HepG2 (cell line): ENCODE measurements around the gene DDX4. TPM values are rescaled to one million over a fixed set of nuclear protein-coding genes. Genes with fewer than 3 reads are reported as not detected.

Source experiments
- ATAC-seq: fragments of 200-7000 bp; cut with Tn5 transposase; 3 replicates; pipeline ENCODE4 v1.9.1; 2020; ENCODE audit warnings: mild to moderate bottlenecking, moderate library complexity
- BruUV-seq: library from RNA; stranded (reverse); fragments of 400-500 nt; replicated peaks from 2 replicates; lab custom pipeline; 2021; lab: Mats Ljungman, UMichigan
- CTCF ChIA-PET: fragments of 300-600 bp; formaldehyde crosslinking; extraction: SDS; loops from one replicate; lab custom pipeline; 2021; ENCODE audit warnings: low total read pairs, inconsistent platforms, low intra/inter-chr PET ratio; lab: Yijun Ruan, JAX
- POLR2A ChIA-PET: fragments of 350-600 bp; sonication (Branson Sonifier 250); formaldehyde crosslinking; loops from one replicate; lab custom pipeline; 2020; ENCODE audit warnings: antibody characterized with exemption, inconsistent platforms; lab: Yijun Ruan, JAX
- DNase-seq: peaks from one replicate; pipeline ENCODE4 v3.0.0-alpha.2; 2015; ENCODE audit warnings: low spot score
- FAIRE-seq: peaks from 3 replicates; lab custom pipeline; 2011; peaks lifted over from hg19 to GRCh38; lab: Jason Lieb, UNC
- H2AFZ ChIP-seq: one replicate; pipeline ENCODE4 v1.6.1; 2011; ENCODE audit warnings: low read length, inconsistent platforms
- H3K27ac ChIP-seq: fragments of 300-600 bp; 3 replicates; pipeline ENCODE4 v1.8.0; 2011; ENCODE audit warnings: mixed run types, mild to moderate bottlenecking, mixed read lengths, low read length, inconsistent platforms; ENCODE audit not compliant: insufficient read depth; ENCODE audit errors: extremely low read length
- H3K27me3 ChIP-seq, 2 experiments: fragments of 200-600 bp in 1 of 2; 2 replicates in 1 of 2; 3 replicates in 1 of 2; pipeline versions ENCODE4 v1.6.0 to v1.8.0; 2011; ENCODE audit warnings: low read length in 2 of 2, mild to moderate bottlenecking in 2 of 2, moderate library complexity in 2 of 2, inconsistent platforms in 1 of 2; ENCODE audit not compliant: insufficient read depth in 2 of 2, control insufficient read depth in 1 of 2
- H3K36me3 ChIP-seq, 2 experiments: fragments of 200-600 bp in 1 of 2; replicated peaks in 1 of 2; 2 replicates in 1 of 2; 3 replicates in 1 of 2; pipeline versions ENCODE4 v1.5.1 to v1.8.0; 2011; ENCODE audit warnings: low read length in 2 of 2, inconsistent platforms in 1 of 2; ENCODE audit not compliant: insufficient read depth in 2 of 2, control insufficient read depth in 1 of 2
- H3K4me1 ChIP-seq: 2 replicates; pipeline ENCODE4 v1.5.1; 2012; ENCODE audit warnings: low read length, inconsistent platforms; ENCODE audit not compliant: insufficient read depth
- H3K4me2 ChIP-seq: 2 replicates; pipeline ENCODE4 v1.6.0; 2011; ENCODE audit warnings: low read depth, low read length, inconsistent platforms
- H3K4me3 ChIP-seq, 3 experiments: fragments of 200-600 bp in 1 of 3; sonication (generic), shearing (Covaris generic) in 1 of 3; replicated peaks in 1 of 3; 2 replicates each; pipeline ENCODE4 v1.5.1; 2011 to 2016; ENCODE audit warnings: low read length in 3 of 3, inconsistent platforms in 2 of 3, low read depth in 2 of 3, mild to moderate bottlenecking in 2 of 3, control low read depth in 1 of 3, mixed read lengths in 1 of 3; ENCODE audit not compliant: insufficient read depth in 1 of 3
- H3K79me2 ChIP-seq: one replicate; pipeline ENCODE4 v1.6.1; 2011; ENCODE audit warnings: low read length, inconsistent platforms; ENCODE audit not compliant: insufficient read depth
- H3K9ac ChIP-seq: 2 replicates; pipeline ENCODE4 v1.6.0; 2011; ENCODE audit warnings: mild to moderate bottlenecking, low read depth, low read length, inconsistent platforms; ENCODE audit not compliant: insufficient read depth
- H3K9me3 ChIP-seq: 2 replicates; pipeline ENCODE4 v1.5.1; 2012; ENCODE audit warnings: mild to moderate bottlenecking, low read length
- H4K20me1 ChIP-seq: 2 replicates; pipeline ENCODE4 v1.6.0; 2011; ENCODE audit warnings: inconsistent platforms, mild to moderate bottlenecking, low read length, moderate library complexity; ENCODE audit not compliant: insufficient read depth
- ARNT ChIP-seq: fragments of 450-650 bp; IDR thresholded peaks from 2 replicates; pipeline ENCODE4 v1.6.1; 2017
- CEBPG ChIP-seq: IDR thresholded peaks from 2 replicates; pipeline ENCODE4 v1.6.1; 2016
- MAFG ChIP-seq: sonication (generic); formaldehyde crosslinking; IDR thresholded peaks from 2 replicates; pipeline ENCODE4 v1.5.1; 2020; ENCODE audit warnings: mild to moderate bottlenecking, missing genetic modification reagents
- MIER2 ChIP-seq: IDR thresholded peaks from 2 replicates; pipeline ENCODE4 v1.6.1; 2016; ENCODE audit warnings: missing biosample characterization, missing genetic modification reagents
- ZNF17 ChIP-seq: sonication (generic); formaldehyde crosslinking; IDR thresholded peaks from 2 replicates; pipeline ENCODE4 v1.5.0; 2020; ENCODE audit warnings: mild to moderate bottlenecking, missing genetic modification reagents
- ZNF24 ChIP-seq: fragments of 450-650 bp; IDR thresholded peaks from 2 replicates; pipeline ENCODE4 v1.6.1; 2017; ENCODE audit warnings: antibody characterized with exemption, mild to moderate bottlenecking
- ZNF598 ChIP-seq: sonication (generic); formaldehyde crosslinking; IDR thresholded peaks from 2 replicates; pipeline ENCODE4 v1.5.1; 2020; ENCODE audit warnings: mild to moderate bottlenecking, missing genetic modification reagents, borderline replicate concordance
- in situ Hi-C: cut with HindIII; loops from 2 replicates; pipeline ENCODE4 v1.10.0; 2017; ENCODE audit warnings: low pct_unique_long_range_greater_than_20kb; ENCODE audit not compliant: extremely low pct_ligation_motif_present
- intact Hi-C: fragments of 100-400 bp; cut with micrococcal nuclease; formaldehyde crosslinking; loops from one replicate; pipeline ENCODE4 v1.10.0; 2022; ENCODE audit not compliant: unreplicated experiment
- polyA plus RNA-seq, 8 experiments: library from polyadenylated mRNA; depleted of rRNA in 3 of 8; stranded (reverse) in 7 of 8; unstranded in 1 of 8; fragments of >200 nt; fragmentation: Illumina TruSeq in 4 of 8; extraction: Trizol in 4 of 8; gene quantifications; 2 replicates each; pipeline versions ENCODE4 v1.2.1 to v1.2.3, GENCODE V29; 2011 to 2016; ENCODE audit warnings: low read depth in 4 of 8, missing spikeins in 1 of 8, mixed read lengths in 1 of 8; ENCODE audit not compliant: insufficient read depth in 1 of 8
- total RNA-seq, 5 experiments: library from RNA; depleted of rRNA; stranded (reverse); fragments of >200 nt; fragmentation: Illumina TruSeq; extraction: Trizol; gene quantifications; 2 replicates each; pipeline ENCODE4 v1.2.3, GENCODE V29; 2016; ENCODE audit warnings: low read depth in 1 of 5
- TF ChIP-seq, protein P1 (sequence below): sonication (generic); formaldehyde crosslinking; IDR thresholded peaks from 2 replicates; pipeline ENCODE4 v1.4.0; 2020; ENCODE audit warnings: missing genetic modification reagents, mild to moderate bottlenecking, borderline replicate concordance

DDX4 gene
- total and polyA plus RNA-seq, 2 of the 13 experiments (the other 11 are each of a cell fraction or from before 2014, with no cell fraction given), result 0.05 TPM; not detected in 1

DNA sequence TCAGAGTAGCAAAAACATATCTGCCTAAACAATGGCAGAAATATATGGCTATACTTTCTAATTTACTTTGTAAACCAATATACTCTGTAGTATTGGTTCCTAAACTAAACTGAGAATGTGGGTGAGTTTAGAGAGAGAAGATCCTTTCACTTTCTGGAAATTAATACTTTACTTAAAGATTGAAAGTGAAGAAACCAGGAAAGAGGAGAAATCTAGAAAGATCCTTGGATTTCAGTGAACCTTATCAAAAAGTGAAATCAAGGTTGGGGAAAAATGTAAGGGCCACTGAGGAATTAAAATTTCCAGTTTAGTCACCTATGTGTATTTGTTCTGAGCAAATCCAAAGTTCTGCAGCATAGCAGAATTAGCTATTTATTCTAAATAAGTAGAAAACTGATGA is 31.6 kb upstream of the DDX4 start:
- CTCF ChIA-PET, result no interaction called here
- in situ Hi-C loops (no loop called here), intact Hi-C loops (no loop called here)
- Histone ChIP-seq H3K9ac (no peak overlapping the region), H3K79me2 (peaks cover 1% of the 10 kb centered on the region), H2AFZ (no peak overlapping the region), H3K9me3 (no peaks in the 10 kb centered on the region), H3K4me2 (no peak overlapping the region), H3K27me3 (no peaks in the 10 kb centered on the region), H4K20me1 (no peaks in the 10 kb centered on the region), H3K36me3 (peaks cover 0 to 9% of the 10 kb centered on the region in 2 experiments; a peak in 1 of 5 replicates), H3K4me3 (no peak overlapping the region), H3K4me1 (no peaks in the 10 kb centered on the region), H3K27ac (no peak overlapping the region)
- BruUV-seq, result no TSS peak
- no peak for FAIRE-seq
- no peak for DNase-seq
- no peak for ATAC-seq
- TF ChIP-seq MAFG (no peak), ZNF17 (CRISPR knock-in tag) (no peak), ZNF598 (CRISPR knock-in tag) (no peak), ZNF24 (no peak), MIER2 (CRISPR knock-in tag) (no peak), ARNT (no peak), CEBPG (CRISPR knock-in tag) (no peak)
- TF ChIP-seq, protein P1, sequence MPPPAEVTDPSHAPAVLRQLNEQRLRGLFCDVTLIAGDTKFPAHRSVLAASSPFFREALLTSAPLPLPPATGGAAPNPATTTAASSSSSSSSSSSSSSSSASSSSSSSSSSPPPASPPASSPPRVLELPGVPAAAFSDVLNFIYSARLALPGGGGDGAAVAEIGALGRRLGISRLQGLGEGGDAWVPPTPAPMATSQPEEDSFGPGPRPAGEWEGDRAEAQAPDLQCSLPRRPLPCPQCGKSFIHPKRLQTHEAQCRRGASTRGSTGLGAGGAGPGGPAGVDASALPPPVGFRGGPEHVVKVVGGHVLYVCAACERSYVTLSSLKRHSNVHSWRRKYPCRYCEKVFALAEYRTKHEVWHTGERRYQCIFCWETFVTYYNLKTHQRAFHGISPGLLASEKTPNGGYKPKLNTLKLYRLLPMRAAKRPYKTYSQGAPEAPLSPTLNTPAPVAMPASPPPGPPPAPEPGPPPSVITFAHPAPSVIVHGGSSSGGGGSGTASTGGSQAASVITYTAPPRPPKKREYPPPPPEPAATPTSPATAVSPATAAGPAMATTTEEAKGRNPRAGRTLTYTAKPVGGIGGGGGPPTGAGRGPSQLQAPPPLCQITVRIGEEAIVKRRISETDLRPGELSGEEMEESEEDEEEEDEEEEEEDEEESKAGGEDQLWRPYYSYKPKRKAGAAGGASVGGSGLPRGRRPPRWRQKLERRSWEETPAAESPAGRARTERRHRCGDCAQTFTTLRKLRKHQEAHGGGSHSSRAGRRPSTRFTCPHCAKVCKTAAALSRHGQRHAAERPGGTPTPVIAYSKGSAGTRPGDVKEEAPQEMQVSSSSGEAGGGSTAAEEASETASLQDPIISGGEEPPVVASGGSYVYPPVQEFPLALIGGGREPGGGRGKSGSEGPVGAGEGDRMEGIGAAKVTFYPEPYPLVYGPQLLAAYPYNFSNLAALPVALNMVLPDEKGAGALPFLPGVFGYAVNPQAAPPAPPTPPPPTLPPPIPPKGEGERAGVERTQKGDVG (CRISPR knock-in tag), result no peak
- POLR2A ChIA-PET, result no interaction called here
